H9 (cell line): ENCODE measurements around the gene IQCF2. TPM values are rescaled to one million over a fixed set of nuclear protein-coding genes. Genes with fewer than 3 reads are reported as not detected.

Source experiments
- DNase-seq: peaks from one replicate; pipeline ENCODE4 v3.0.0-alpha.2; 2017
- H2AFZ ChIP-seq: one replicate; pipeline ENCODE4 v1.6.1; 2013; ENCODE audit warnings: mild to moderate bottlenecking, low read length, control low read depth, moderate library complexity
- H2AK5ac ChIP-seq: 2 replicates; pipeline ENCODE4 v1.6.1; 2013; ENCODE audit warnings: low read length, control low read depth, mixed read lengths; ENCODE audit not compliant: insufficient read length
- H2BK120ac ChIP-seq: one replicate; pipeline ENCODE4 v1.6.1; 2013; ENCODE audit warnings: low read depth, mild to moderate bottlenecking, low read length, control low read depth, inconsistent platforms; ENCODE audit not compliant: poor library complexity, severe bottlenecking
- H2BK12ac ChIP-seq: 2 replicates; pipeline ENCODE4 v1.6.1; 2013; ENCODE audit warnings: low read length, control low read depth, mixed read lengths, low read depth; ENCODE audit not compliant: insufficient read length
- H2BK15ac ChIP-seq: 2 replicates; pipeline ENCODE4 v1.6.1; 2013; ENCODE audit warnings: low read depth, low read length, control low read depth
- H2BK20ac ChIP-seq: one replicate; pipeline ENCODE4 v1.6.1; 2013; ENCODE audit warnings: low read depth, mild to moderate bottlenecking, low read length, control low read depth, inconsistent platforms; ENCODE audit not compliant: poor library complexity, severe bottlenecking
- H2BK5ac ChIP-seq: 2 replicates; pipeline ENCODE4 v1.6.1; 2013; ENCODE audit warnings: low read length, control low read depth, mixed read lengths; ENCODE audit not compliant: insufficient read length
- H3K14ac ChIP-seq: 2 replicates; pipeline ENCODE4 v1.6.1; 2013; ENCODE audit warnings: low read length, control low read depth; ENCODE audit not compliant: insufficient read depth
- H3K18ac ChIP-seq: 2 replicates; pipeline ENCODE4 v1.6.1; 2013; ENCODE audit warnings: low read depth, mild to moderate bottlenecking, mixed read lengths, low read length, control low read depth; ENCODE audit not compliant: insufficient read length
- H3K23ac ChIP-seq: 2 replicates; pipeline ENCODE4 v1.6.1; 2013; ENCODE audit warnings: low read length, control low read depth, mixed read lengths, low read depth; ENCODE audit not compliant: insufficient read length
- H3K23me2 ChIP-seq: 2 replicates; pipeline ENCODE4 v1.6.1; 2013; ENCODE audit warnings: low read depth, mild to moderate bottlenecking, mixed read lengths, low read length, control low read depth; ENCODE audit not compliant: insufficient read length, poor library complexity, severe bottlenecking
- H3K27ac ChIP-seq: 2 replicates; pipeline ENCODE4 v1.5.1; 2013; ENCODE audit warnings: low read length, control low read depth, mixed read lengths, low read depth; ENCODE audit not compliant: insufficient read length
- H3K27me3 ChIP-seq: 2 replicates; pipeline ENCODE4 v1.6.1; 2013; ENCODE audit warnings: low read length, control low read depth, inconsistent platforms; ENCODE audit not compliant: insufficient read depth
- H3K4ac ChIP-seq: 2 replicates; pipeline ENCODE4 v1.6.1; 2013; ENCODE audit warnings: low read depth, mild to moderate bottlenecking, control low read depth, inconsistent platforms, low read length, moderate library complexity
- H3K4me1 ChIP-seq: 2 replicates; pipeline ENCODE4 v1.6.1; 2013; ENCODE audit warnings: low read length, control low read depth, inconsistent platforms; ENCODE audit not compliant: insufficient read depth
- H3K4me2 ChIP-seq: 2 replicates; pipeline ENCODE4 v1.6.1; 2013; ENCODE audit warnings: low read length, control low read depth, mixed read lengths; ENCODE audit not compliant: insufficient read length, insufficient read depth
- H3K56ac ChIP-seq: 2 replicates; pipeline ENCODE4 v1.6.1; 2013; ENCODE audit warnings: low read depth, mild to moderate bottlenecking, mixed read lengths, low read length, control low read depth; ENCODE audit not compliant: insufficient read length
- H3K79me1 ChIP-seq: 2 replicates; pipeline ENCODE4 v1.6.1; 2013; ENCODE audit warnings: low read depth, mild to moderate bottlenecking, moderate library complexity, low read length, control low read depth, inconsistent platforms; ENCODE audit not compliant: insufficient read depth, poor library complexity, severe bottlenecking
- H3K79me2 ChIP-seq: 2 replicates; pipeline ENCODE4 v1.6.1; 2013; ENCODE audit warnings: low read length, control low read depth, inconsistent platforms; ENCODE audit not compliant: insufficient read depth
- H3K9ac ChIP-seq: 2 replicates; pipeline ENCODE4 v1.6.1; 2013; ENCODE audit warnings: low read length, control low read depth, mixed read lengths; ENCODE audit not compliant: insufficient read length; ENCODE audit errors: extremely low read depth
- H3K9me3 ChIP-seq: one replicate; pipeline ENCODE4 v1.6.1; 2013; ENCODE audit warnings: low read depth, low read length, inconsistent platforms; ENCODE audit not compliant: control insufficient read depth
- H3T11ph ChIP-seq: one replicate; pipeline ENCODE4 v1.6.1; 2013; ENCODE audit warnings: mild to moderate bottlenecking, low read length, control low read depth, inconsistent platforms
- H4K20me1 ChIP-seq: one replicate; pipeline ENCODE4 v1.6.1; 2013; ENCODE audit not compliant: control insufficient read depth, insufficient read length, insufficient read depth
- H4K5ac ChIP-seq: 2 replicates; pipeline ENCODE4 v1.6.1; 2013; ENCODE audit warnings: low read depth, mild to moderate bottlenecking, mixed read lengths, low read length, control low read depth; ENCODE audit not compliant: insufficient read length
- H4K8ac ChIP-seq: replicated peaks from 2 replicates; pipeline ENCODE4 v1.6.1; 2013; ENCODE audit warnings: low read length, control low read depth, mixed read lengths, low read depth; ENCODE audit not compliant: insufficient read length
- H4K91ac ChIP-seq: 2 replicates; pipeline ENCODE4 v1.6.1; 2013; ENCODE audit warnings: low read depth, mild to moderate bottlenecking, moderate library complexity, mixed read lengths, low read length, control low read depth; ENCODE audit not compliant: insufficient read length
- H3K27ac Mint-ChIP-seq, 3 experiments: 2 replicates in 2 of 3; 3 replicates in 1 of 3; pipeline ENCODE4 v1.8.0; 2020 to 2021; ENCODE audit warnings: mixed read lengths in 3 of 3, mild to moderate bottlenecking in 1 of 3, moderate library complexity in 1 of 3
- H3K27me3 Mint-ChIP-seq: 2 replicates; pipeline ENCODE4 v1.8.0; 2021; ENCODE audit warnings: low read depth, mild to moderate bottlenecking, moderate library complexity, mixed read lengths
- H3K36me3 Mint-ChIP-seq, 3 experiments: 2 replicates in 2 of 3; 3 replicates in 1 of 3; pipeline ENCODE4 v1.8.0; 2020 to 2021; ENCODE audit warnings: low read depth in 3 of 3, mixed read lengths in 3 of 3; ENCODE audit not compliant: insufficient read depth in 1 of 3
- H3K4me1 Mint-ChIP-seq, 2 experiments: 2 replicates each; pipeline ENCODE4 v1.8.0; 2020; ENCODE audit warnings: mixed read lengths in 2 of 2
- H3K4me3 Mint-ChIP-seq, 2 experiments: 2 replicates in 1 of 2; 3 replicates in 1 of 2; pipeline ENCODE4 v1.8.0; 2020 to 2021; ENCODE audit warnings: mild to moderate bottlenecking in 2 of 2, mixed read lengths in 2 of 2, moderate library complexity in 1 of 2
- H3K9me3 Mint-ChIP-seq, 2 experiments: 2 replicates in 1 of 2; 3 replicates in 1 of 2; pipeline ENCODE4 v1.8.0; 2020; ENCODE audit warnings: mild to moderate bottlenecking in 2 of 2, mixed read lengths in 2 of 2, moderate library complexity in 1 of 2
- WGBS: extraction: QIAGEN DNeasy Blood & Tissue Kit; methylation state at CpG from one replicate; pipeline ENCODE4 v1.1.7; 2013; ENCODE audit warnings: missing lambda C conversion rate, low lambda C conversion rate, mixed read lengths; ENCODE audit not compliant: insufficient read length; ENCODE audit errors: extremely low coverage; 5-methylcytosine and 5-hydroxymethylcytosine counted together
- total RNA-seq: library from RNA; stranded (reverse); gene quantifications from 2 replicates; pipeline ENCODE4 v1.2.1, GENCODE V29; 2021
- TF ChIP-seq, protein P1 (sequence below): fragments of 200-600 bp; sonication (generic); conservative IDR thresholded peaks from 3 replicates; pipeline ENCODE4 v1.8.0; 2021; ENCODE audit warnings: antibody characterized with exemption, mild to moderate bottlenecking

IQCF2 gene
- total RNA-seq, 1 experiment from 2014 or later: not detected

DNA sequence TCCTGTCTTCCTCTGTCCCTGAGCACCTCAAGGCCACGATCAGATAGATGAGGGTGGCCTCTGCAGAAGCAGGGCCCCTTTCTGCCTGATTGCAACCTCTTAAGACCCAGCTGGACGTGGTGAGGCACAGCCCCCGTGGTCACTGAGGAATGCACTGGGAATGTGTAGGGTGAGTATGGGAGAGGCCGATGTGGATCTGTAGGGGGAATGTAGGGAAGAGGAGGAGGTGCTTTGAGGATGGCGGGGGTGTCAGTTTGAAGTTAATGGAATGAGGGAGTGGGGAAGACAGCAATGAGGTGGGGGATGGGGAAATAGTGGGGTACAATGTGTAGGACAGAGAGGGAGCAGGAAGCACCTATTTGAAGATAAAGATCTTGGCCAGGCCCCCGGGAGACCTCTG, 14.8 kb downstream of the IQCF2 start:
- no peak overlapping the region for H3K4me2 ChIP-seq
- no peak overlapping the region for H2AFZ ChIP-seq
- H3K4ac ChIP-seq: no peak overlapping the region

More for the DNA sequence above, 14.8 kb downstream of the IQCF2 start:
- no peak overlapping the region for H2BK5ac ChIP-seq
- no peak overlapping the region for H2BK120ac ChIP-seq
- H4K5ac ChIP-seq: no peak overlapping the region
- H3K18ac ChIP-seq: no peak overlapping the region
- no peak overlapping the region for H3K56ac ChIP-seq
- H4K8ac ChIP-seq: no peak overlapping the region
- H3K79me2 ChIP-seq: no peaks in the 10 kb centered on the region
- no peak overlapping the region for H3K9ac ChIP-seq
- H2BK12ac ChIP-seq: no peak overlapping the region
- no peaks in the 10 kb centered on the region; a peak in 1 of 7 replicates for H3K36me3 Mint-ChIP-seq
- no peaks in the 10 kb centered on the region; a peak in 1 of 5 replicates for H3K9me3 Mint-ChIP-seq
- peaks cover 0 to 3% of the 10 kb centered on the region in 2 experiments; a peak in 1 of 4 replicates for H3K4me1 Mint-ChIP-seq
- H2BK15ac ChIP-seq: no peak overlapping the region
- no peak overlapping the region for H2AK5ac ChIP-seq
- no peak overlapping the region for H3K4me3 Mint-ChIP-seq
- H3K9me3 ChIP-seq: no peaks in the 10 kb centered on the region
- no peak overlapping the region for H2BK20ac ChIP-seq
- no peak overlapping the region for H3K27ac Mint-ChIP-seq
- H3K27ac ChIP-seq: no peak overlapping the region
- H3K79me1 ChIP-seq: no peaks in the 10 kb centered on the region
- TF ChIP-seq, protein P1, sequence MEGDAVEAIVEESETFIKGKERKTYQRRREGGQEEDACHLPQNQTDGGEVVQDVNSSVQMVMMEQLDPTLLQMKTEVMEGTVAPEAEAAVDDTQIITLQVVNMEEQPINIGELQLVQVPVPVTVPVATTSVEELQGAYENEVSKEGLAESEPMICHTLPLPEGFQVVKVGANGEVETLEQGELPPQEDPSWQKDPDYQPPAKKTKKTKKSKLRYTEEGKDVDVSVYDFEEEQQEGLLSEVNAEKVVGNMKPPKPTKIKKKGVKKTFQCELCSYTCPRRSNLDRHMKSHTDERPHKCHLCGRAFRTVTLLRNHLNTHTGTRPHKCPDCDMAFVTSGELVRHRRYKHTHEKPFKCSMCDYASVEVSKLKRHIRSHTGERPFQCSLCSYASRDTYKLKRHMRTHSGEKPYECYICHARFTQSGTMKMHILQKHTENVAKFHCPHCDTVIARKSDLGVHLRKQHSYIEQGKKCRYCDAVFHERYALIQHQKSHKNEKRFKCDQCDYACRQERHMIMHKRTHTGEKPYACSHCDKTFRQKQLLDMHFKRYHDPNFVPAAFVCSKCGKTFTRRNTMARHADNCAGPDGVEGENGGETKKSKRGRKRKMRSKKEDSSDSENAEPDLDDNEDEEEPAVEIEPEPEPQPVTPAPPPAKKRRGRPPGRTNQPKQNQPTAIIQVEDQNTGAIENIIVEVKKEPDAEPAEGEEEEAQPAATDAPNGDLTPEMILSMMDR: no peak
- no peak overlapping the region for H3T11ph ChIP-seq
- H3K23ac ChIP-seq: no peak overlapping the region
- no peak for DNase-seq
- H3K27me3 Mint-ChIP-seq: peaks cover 20% of the 10 kb centered on the region
- H3K23me2 ChIP-seq: no peaks in the 10 kb centered on the region
- no peaks in the 10 kb centered on the region for H4K20me1 ChIP-seq
- H3K14ac ChIP-seq: no peak overlapping the region
- no CpG with 5 or more reads among the region's 6 CpGs for WGBS
- no peaks in the 10 kb centered on the region for H3K4me1 ChIP-seq
- no peak overlapping the region for H4K91ac ChIP-seq
- no peaks in the 10 kb centered on the region; the same call in 1 of the 2 replicates for H3K27me3 ChIP-seq
